SU-DHL-6 (cell line): ENCODE data around the gene ZNF469.

Experiments used
- H2AFZ ChIP-seq: fragments of 200-600 bp; sonication (generic); 2 replicates; pipeline ENCODE4 v1.6.1; 2014; ENCODE audit warnings: low read depth, mild to moderate bottlenecking, moderate library complexity, mixed read lengths, antibody characterized with exemption, low read length; ENCODE audit not compliant: severe bottlenecking
- H3F3A ChIP-seq: fragments of 200-600 bp; shearing (Covaris generic); 2 replicates; pipeline ENCODE4 v1.6.0; 2016; ENCODE audit warnings: antibody characterized with exemption, mild to moderate bottlenecking; ENCODE audit not compliant: insufficient read depth
- H3K27ac ChIP-seq: fragments of 200-600 bp; sonication (generic); 2 replicates; pipeline ENCODE4 v1.5.1; 2016; ENCODE audit warnings: low read depth, mild to moderate bottlenecking, low read length, moderate library complexity, mixed read lengths
- H3K27me3 ChIP-seq: fragments of 200-600 bp; sonication (generic), shearing (Covaris generic); 2 replicates; pipeline ENCODE4 v1.6.0; 2014; ENCODE audit warnings: mild to moderate bottlenecking, low read length
- H3K36me3 ChIP-seq: fragments of 200-600 bp; sonication (generic); 2 replicates; pipeline ENCODE4 v1.6.1; 2014; ENCODE audit warnings: mild to moderate bottlenecking, low read length, mixed read lengths
- H3K4me2 ChIP-seq: fragments of 300-600, 200-600 bp; shearing (Covaris generic), sonication (generic); 2 replicates; pipeline ENCODE4 v1.6.0; 2014; ENCODE audit warnings: low read length, low read depth, mild to moderate bottlenecking; ENCODE audit not compliant: poor library complexity, severe bottlenecking
- H3K4me3 ChIP-seq: fragments of 200-600 bp; sonication (generic); 2 replicates; pipeline ENCODE4 v1.5.1; 2014; ENCODE audit warnings: antibody characterized with exemption, low read length, mild to moderate bottlenecking, mixed read lengths; ENCODE audit not compliant: insufficient read depth, poor library complexity, severe bottlenecking
- H3K79me2 ChIP-seq: fragments of 200-600 bp; sonication (generic); 2 replicates; pipeline ENCODE4 v1.6.1; 2014; ENCODE audit warnings: mild to moderate bottlenecking, low read length, moderate library complexity; ENCODE audit not compliant: insufficient read depth
- H3K9ac ChIP-seq: fragments of 200-600 bp; sonication (generic); 2 replicates; pipeline ENCODE4 v1.7.0; 2014; ENCODE audit warnings: mild to moderate bottlenecking, low read length
- H3K9me2 ChIP-seq: fragments of 200-600 bp; sonication (generic); replicated peaks from 2 replicates; pipeline ENCODE4 v1.6.1; 2014; ENCODE audit warnings: low read length; ENCODE audit not compliant: insufficient read depth
- H3K9me3 ChIP-seq: fragments of 200-600 bp; sonication (generic); 2 replicates; pipeline ENCODE4 v1.6.1; 2014; ENCODE audit warnings: low read length, mixed read lengths; ENCODE audit not compliant: insufficient read depth
- H4K20me1 ChIP-seq: fragments of 200-600 bp; sonication (generic); 2 replicates; pipeline ENCODE4 v1.6.1; 2014; ENCODE audit warnings: low read depth, mild to moderate bottlenecking, antibody characterized with exemption, low read length, moderate library complexity, mixed read lengths
- CTCF ChIP-seq: fragments of 200-600 bp; sonication (generic); IDR thresholded peaks from one replicate; pipeline ENCODE4 v1.5.1; 2017; ENCODE audit warnings: antibody characterized with exemption, mild to moderate bottlenecking, low read length, moderate library complexity; ENCODE audit not compliant: insufficient read depth, poor library complexity, severe bottlenecking
- EZH2phosphoT487 ChIP-seq: fragments of 200-600 bp; sonication (generic), shearing (Covaris generic); conservative IDR thresholded peaks from 2 replicates; pipeline ENCODE4 v1.6.1; 2018; ENCODE audit warnings: mild to moderate bottlenecking, antibody characterized with exemption, low read length, moderate library complexity, mixed read lengths

ZNF469 gene

GRCh38 chr16:88390735-88391134 lies 8.0 kb downstream of the ZNF469 start:
- H3K79me2 ChIP-seq, result no peaks in the 10 kb centered on the region

GRCh38 chr16:88391144-88391850 lies 8.5 kb downstream of the ZNF469 start:
- H3K27ac ChIP-seq, result no peak overlapping the region
- H3K4me3 ChIP-seq, result no peak overlapping the region
- no peak overlapping the region for H3K4me2 ChIP-seq
- H3K9me3 ChIP-seq, result no peaks in the 10 kb centered on the region
- H3F3A ChIP-seq, result no peaks in the 10 kb centered on the region
- no peak overlapping the region for H3K9ac ChIP-seq
- no peak overlapping the region for H2AFZ ChIP-seq
- no peaks in the 10 kb centered on the region for H3K9me2 ChIP-seq
- no peaks in the 10 kb centered on the region for H3K27me3 ChIP-seq
- no peaks in the 10 kb centered on the region for H4K20me1 ChIP-seq
- no peaks in the 10 kb centered on the region for H3K36me3 ChIP-seq
- no peaks in the 10 kb centered on the region for H3K79me2 ChIP-seq
- TF ChIP-seq EZH2phosphoT487, result no peak
- no peak for TF ChIP-seq CTCF

More at GRCh38 chr16:88390735-88391134, 8.0 kb downstream of the ZNF469 start:
- Histone ChIP-seq H3K27ac (no peak overlapping the region), H3K9me2 (no peaks in the 10 kb centered on the region), H3K4me2 (no peak overlapping the region), H3K4me3 (no peak overlapping the region), H2AFZ (no peak overlapping the region), H3K36me3 (no peaks in the 10 kb centered on the region), H4K20me1 (no peaks in the 10 kb centered on the region), H3K9me3 (no peaks in the 10 kb centered on the region), H3F3A (no peaks in the 10 kb centered on the region), H3K9ac (no peak overlapping the region), H3K27me3 (no peaks in the 10 kb centered on the region)
- TF ChIP-seq EZH2phosphoT487, result no peak
- TF ChIP-seq CTCF, result no peak

GRCh38 chr16:88392111-88392510 lies 9.4 kb downstream of the ZNF469 start:
- TF ChIP-seq CTCF (no peak), EZH2phosphoT487 (no peak)
- H3K9me2 ChIP-seq, result no peaks in the 10 kb centered on the region
- H3K9me3 ChIP-seq, result no peaks in the 10 kb centered on the region
- no peaks in the 10 kb centered on the region for H3K79me2 ChIP-seq
- H3K36me3 ChIP-seq, result no peaks in the 10 kb centered on the region
- no peak overlapping the region for H3K9ac ChIP-seq
- no peaks in the 10 kb centered on the region for H3F3A ChIP-seq
- no peak overlapping the region for H3K27ac ChIP-seq
- no peak overlapping the region for H3K4me2 ChIP-seq
- H3K27me3 ChIP-seq, result no peaks in the 10 kb centered on the region
- no peaks in the 10 kb centered on the region for H4K20me1 ChIP-seq
- H3K4me3 ChIP-seq, result no peak overlapping the region
- no peak overlapping the region for H2AFZ ChIP-seq
